ENCODE data around the gene REXO4. TPM values are rescaled to one million over a fixed set of nuclear protein-coding genes. Genes with fewer than 3 reads are reported as not detected.

The REXO4 gene
- total and polyA plus RNA-seq, 2 of the 13 experiments (the other 11 are each of a cell fraction or from before 2014, with no cell fraction given), result 18.5 to 30.4 TPM

- TF ChIP-seq ZNF552 (CRISPR knock-in tag; IDR thresholded peaks at IDR 0.05; ENCODE audit: borderline replicate concordance) (no peak), KLF16 (CRISPR knock-in tag; IDR thresholded peaks at IDR 0.05) (0 out of 4 replicates have a peak, but pooled peaks of 1 of the 2 experiments have one; percentile 35), ZNF253 (CRISPR knock-in tag; IDR thresholded peaks at IDR 0.05; ENCODE audit: borderline replicate concordance) (0 out of 2 replicates have a peak, but pooled peaks have one; percentile 55), TFE3 (CRISPR knock-in tag; IDR thresholded peaks at IDR 0.05) (peak; percentile 93), ZNF275 (CRISPR knock-in tag; IDR thresholded peaks at IDR 0.05; ENCODE audit: borderline replicate concordance) (no peak), MXD3 (CRISPR knock-in tag; IDR thresholded peaks at IDR 0.05) (no peak), HNF1A (IDR thresholded peaks at IDR 0.05; ENCODE audit: low read depth) (0 out of 2 replicates have a peak, but pooled peaks have one; percentile 21), HNF1A (CRISPR knock-in tag; IDR thresholded peaks at IDR 0.05; ENCODE audit: borderline replicate concordance) (peak; percentile 73), ZNF839 (CRISPR knock-in tag; IDR thresholded peaks at IDR 0.05; ENCODE audit: borderline replicate concordance) (peak; percentile 59; the same call in 1 of the 2 replicates), USF2 (IDR thresholded peaks at IDR 0.05; ENCODE audit: low read depth, low read length) (peak; percentile 52), USF2 (CRISPR knock-in tag; IDR thresholded peaks at IDR 0.05; ENCODE audit: borderline replicate concordance) (peak; percentile 84; the same call in 1 of the 2 replicates), ATF2 (CRISPR knock-in tag; IDR thresholded peaks at IDR 0.05) (peak; percentile 79), HNRNPK (IDR thresholded peaks at IDR 0.05; ENCODE audit: low read depth, low read length, poor library complexity, severe bottlenecking) (peak; percentile 6), ZNF792 (CRISPR knock-in tag; IDR thresholded peaks at IDR 0.05) (peak; percentile 66; the same call in 1 of the 2 replicates), POLR2A (IDR thresholded peaks at IDR 0.05; ENCODE audit: insufficient read depth in 1 of 2, low read depth in 2 of 2, low read length in 2 of 2) (peak in 1 of 2 experiments; percentile 77; a peak in 2 of 4 replicates), HNRNPH1 (optimal IDR thresholded peaks at IDR 0.05; ENCODE audit: low read depth, low read length) (peak; percentile 32)
These were observed 42.8 kb upstream of the REXO4 start (continued) for GRCh38 chr9:133460405-133461175.
